ENCODE data around the gene SH3PXD2B.
"Not testable (repeated sequence)": the region's sequence is repeated elsewhere in the genome, so short reads cannot be mapped to it uniquely, and the experiment has no call there.

The SH3PXD2B gene

DNA sequence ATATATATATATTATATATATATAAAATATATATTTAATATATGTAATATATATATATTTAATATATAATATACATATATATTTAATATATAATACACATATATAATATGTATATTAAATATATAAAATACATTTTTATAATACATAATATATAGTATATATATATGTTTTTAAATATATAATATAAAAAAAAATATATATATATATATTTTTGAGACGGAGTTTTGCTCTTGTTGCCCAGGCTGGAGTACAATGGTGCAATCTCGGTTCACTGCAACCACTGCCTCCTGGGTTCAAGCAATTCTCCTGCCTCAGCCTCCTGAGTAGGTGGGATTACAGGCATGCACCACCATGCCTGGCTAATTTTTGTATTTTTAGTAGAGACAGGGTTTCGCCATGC, 85.6 kb downstream of the SH3PXD2B start:
- DNase-seq (ENCODE audit: low read depth), result not testable (repeated sequence)

GRCh38 chr5:172365948-172366608, 88.2 kb downstream of the SH3PXD2B start:
- no peak for DNase-seq (ENCODE audit: low read depth)

- DNase-seq (ENCODE audit: low read depth), result no peak
Measured at GRCh38 chr5:172364773-172365172, 89.6 kb downstream of the SH3PXD2B start.

- DNase-seq (ENCODE audit: low read depth), result no peak
Measured at GRCh38 chr5:172362755-172363154, 91.6 kb downstream of the SH3PXD2B start.

DNA sequence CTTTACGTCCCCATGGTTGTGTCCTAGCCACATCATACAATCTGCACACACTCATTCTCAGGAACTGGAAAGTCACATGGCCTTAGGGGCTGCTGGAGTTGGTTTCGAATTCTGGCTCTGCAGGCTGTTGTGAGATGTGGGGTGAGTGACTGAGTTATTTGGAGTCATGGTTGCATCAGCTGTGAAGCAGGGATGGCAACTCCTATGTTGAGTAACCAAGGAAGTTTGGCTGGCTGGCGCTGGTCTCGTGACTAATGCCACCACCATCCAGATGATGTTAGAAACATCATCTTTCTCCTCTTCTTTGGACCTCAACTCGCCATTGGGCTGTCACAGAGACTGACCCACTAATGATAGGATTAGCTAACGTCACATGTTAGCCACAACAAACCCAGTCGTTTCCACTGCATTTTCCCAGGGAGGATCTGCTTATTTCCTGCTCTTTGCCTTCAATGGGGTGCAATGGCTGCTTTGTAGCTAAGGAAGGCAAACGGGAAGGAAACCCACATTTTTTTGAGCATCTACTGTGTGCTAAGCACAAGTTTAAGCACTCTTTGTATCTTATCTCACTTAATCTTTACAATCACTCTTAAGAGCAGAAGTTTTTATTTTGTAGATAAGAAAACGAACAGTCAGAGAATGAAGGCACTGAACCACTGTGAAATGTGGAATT, 92.6 kb downstream of the SH3PXD2B start:
- no peak for DNase-seq (ENCODE audit: low read depth)

- no peak for DNase-seq (ENCODE audit: low read depth)
Measured at GRCh38 chr5:172358345-172358744, 96.0 kb downstream of the SH3PXD2B start.

DNA sequence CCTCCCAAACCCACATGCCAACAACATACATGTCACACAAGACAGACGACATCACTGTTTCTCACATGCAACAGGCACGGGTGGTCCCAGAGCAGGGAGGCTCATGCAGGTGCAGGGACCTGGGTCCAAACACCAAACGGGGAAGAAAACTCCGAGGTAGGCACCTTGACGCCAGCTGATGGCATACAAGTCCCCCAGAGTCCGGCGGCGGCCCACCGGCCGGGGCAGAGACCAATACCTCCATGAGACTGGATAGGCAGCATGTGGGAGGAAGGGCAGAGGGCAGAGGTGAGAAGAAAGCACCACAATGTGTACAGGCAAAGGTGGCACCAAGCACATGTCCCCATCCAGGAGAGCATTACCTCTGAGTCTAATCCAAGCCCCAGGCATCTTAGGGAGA, 97.8 kb downstream of the SH3PXD2B start:
- no peak for DNase-seq (ENCODE audit: low read depth)

DNA sequence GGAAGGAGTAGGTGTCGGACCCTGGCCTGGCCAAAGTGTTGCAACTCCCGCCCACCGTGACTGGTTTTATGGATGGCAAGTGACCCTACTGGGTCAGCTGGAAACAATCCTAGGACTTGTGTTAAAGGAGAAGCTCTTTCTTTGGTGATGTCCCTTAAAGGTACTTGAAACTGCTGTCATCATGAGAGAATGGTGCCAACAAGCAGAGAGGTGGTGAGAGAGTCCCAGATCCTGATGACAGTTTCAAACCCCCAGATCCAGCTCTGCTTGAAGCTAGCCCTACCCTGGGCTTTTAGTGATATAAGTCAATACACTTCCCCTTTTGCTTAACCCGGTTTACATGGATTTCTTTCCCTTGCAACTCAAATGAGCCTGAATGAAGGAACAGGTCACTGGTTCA, 98.3 kb downstream of the SH3PXD2B start:
- no peak for DNase-seq (ENCODE audit: low read depth)

- no peak for DNase-seq (ENCODE audit: low read depth)
Measured at GRCh38 chr5:172353846-172354245, 100.5 kb downstream of the SH3PXD2B start.

GRCh38 chr5:172353271-172353812, 101.0 kb downstream of the SH3PXD2B start:
- no peak for DNase-seq (ENCODE audit: low read depth)

DNA sequence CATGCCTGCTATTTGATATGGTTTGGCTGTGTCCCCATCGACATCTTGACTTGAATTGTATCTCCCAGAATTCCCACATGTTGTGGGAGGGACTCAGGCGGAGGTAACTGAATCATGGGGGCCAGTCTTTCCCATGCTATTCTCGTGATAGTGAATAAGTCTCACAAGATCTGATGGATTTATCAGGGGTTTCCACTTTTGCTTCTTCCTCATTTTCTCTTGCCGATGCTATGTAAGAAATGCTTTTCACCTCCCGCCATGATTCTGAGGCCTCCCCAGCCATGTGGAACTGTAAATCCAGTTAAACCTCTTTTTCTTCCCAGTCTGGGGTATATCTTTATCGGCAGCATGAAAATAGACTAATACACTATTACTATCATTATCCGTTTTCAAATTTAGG, 101.8 kb downstream of the SH3PXD2B start:
- not testable (repeated sequence) for DNase-seq (ENCODE audit: low read depth)

DNA sequence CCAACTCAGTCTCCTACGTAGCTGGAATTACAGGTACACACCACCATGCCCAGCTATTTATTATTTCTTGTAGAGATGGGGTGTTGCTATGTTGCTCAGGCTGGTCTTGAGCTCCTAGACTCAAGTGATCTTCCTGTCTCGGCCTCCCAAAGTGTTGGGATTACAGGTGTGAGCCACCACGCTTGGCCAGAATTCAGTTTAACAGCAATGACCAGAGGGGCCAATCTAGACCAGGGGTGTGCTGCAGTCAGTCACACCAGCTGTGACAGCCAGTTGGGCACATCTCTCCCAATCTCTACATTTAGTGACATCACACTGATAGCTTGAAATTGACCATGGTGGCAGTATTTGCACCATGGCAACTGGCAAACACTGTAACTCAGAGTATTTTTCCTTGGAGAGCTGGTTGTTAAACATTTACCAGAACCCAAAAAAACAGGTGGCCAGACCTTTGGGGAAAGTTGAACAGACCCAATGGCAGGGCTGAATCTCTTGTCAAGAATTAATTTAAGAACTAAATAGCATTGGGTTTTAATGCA, 103.0 kb downstream of the SH3PXD2B start:
- DNase-seq (ENCODE audit: low read depth), result no peak

GRCh38 chr5:172350212-172351181, 103.8 kb downstream of the SH3PXD2B start:
- DNase-seq (ENCODE audit: low read depth), result no peak

- not testable (repeated sequence) for DNase-seq (ENCODE audit: low read depth)
Measured at GRCh38 chr5:172348733-172349132, 105.6 kb downstream of the SH3PXD2B start.

DNA sequence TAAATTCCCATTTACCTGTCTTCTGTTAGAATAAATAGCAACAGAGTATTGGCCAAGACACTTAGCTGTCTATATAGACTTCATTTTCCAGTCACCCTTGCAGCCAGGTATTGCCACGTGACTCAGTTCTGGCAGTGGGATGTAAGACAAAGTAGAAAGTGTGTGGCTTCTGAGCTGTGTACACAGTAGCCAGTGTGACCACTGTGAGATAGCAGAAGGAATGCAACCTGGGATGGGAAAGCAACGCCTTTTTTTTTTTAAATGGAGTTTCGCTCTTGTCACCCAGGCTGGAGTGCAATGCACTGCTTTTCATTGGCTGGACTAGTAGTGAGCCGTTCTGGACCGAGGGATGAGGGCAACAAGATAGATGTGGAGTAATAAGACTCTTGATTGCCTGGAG, 106.2 kb downstream of the SH3PXD2B start:
- no peak for DNase-seq (ENCODE audit: low read depth)

- DNase-seq (ENCODE audit: low read depth), result no peak
Measured at GRCh38 chr5:172347496-172348052, 106.8 kb downstream of the SH3PXD2B start.

DNA sequence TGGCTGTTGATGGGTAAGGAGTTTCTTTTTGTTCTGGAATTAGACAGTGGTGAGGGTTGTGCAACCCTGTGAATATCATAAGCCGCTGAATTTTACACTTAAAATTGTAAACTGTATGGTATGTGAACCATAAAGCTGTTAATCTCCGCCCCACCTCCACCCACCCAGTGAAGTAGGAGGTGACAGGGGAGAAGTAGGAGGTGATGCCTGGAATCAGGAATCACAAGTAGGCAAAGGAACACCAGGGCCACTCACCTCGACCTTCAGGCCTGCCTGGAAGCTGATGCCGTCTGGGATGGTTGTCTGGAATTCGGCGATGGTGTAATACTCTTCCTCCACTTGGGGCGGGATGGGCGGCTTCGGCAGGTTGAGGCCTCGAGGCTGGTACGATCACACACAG, 108.4 kb downstream of the SH3PXD2B start:
- DNase-seq (ENCODE audit: low read depth), result no peak

DNA sequence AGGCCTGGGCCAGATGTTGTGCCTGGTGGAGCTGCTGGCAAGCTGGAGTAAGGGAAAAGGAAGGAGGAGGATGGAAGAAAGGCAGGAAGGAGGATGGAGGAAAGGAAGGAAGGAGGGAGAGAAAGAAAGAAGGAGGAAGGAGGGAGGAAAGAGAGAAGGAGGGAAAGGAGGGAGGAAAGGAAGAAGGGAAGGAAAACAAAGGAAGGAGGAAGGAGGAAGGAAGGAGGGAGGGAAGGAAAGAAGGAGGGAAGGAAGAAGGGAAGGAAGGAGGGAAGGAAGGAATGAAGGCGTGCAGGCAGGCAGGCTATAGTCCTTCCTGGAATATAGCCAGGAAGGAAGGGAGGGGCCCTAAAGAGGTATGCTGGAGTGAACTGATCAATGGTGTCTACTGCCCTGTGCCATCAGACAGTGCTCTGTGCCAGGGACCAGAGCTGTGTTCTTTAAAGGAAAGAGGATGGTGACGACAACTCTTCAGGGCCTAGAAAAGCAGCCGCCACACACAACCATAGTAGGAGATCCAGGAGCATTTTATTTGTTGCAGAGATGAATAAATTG, 109.4 kb downstream of the SH3PXD2B start:
- no peak for DNase-seq (ENCODE audit: low read depth)

DNA sequence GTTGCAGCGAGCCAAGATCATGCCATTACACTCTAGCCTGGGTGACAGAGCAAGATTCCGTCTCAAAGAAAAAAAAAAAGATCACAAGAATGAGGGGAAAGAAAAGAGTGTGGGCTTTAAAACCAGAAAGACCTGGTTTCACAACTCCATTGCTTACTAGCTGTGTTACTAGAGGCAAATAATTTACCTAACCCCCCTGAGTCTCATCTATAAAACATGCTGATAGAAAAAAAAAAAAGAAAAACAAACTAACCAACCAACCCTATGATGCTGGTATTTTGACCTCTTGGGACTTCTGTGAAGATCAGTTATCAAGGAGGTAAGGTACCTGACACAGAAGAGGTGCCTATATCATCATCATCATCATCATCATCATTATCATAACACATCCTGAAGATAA, 110.6 kb downstream of the SH3PXD2B start:
- no peak for DNase-seq (ENCODE audit: low read depth)

DNA sequence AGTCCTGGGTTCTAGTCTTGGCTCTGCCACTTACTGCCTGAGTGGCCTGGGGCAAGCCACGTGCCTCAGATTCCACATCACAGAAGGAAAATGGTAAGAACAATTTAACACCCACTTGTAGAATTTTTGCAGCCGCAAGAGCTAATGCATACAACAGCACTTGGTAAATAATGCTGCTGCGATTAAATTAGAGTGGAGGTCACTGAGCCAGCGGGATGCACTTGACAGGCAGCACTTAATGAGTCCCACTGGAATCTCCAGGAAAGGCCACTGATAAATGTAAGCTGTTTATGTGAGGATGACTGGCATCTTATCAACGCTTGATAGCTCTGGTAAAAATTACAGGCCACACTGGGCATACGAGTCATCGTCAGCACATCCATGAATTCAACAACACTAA, 111.4 kb downstream of the SH3PXD2B start:
- DNase-seq (ENCODE audit: low read depth), result no peak
